Suppressor macrophage (primary cell): ENCODE data around the gene ALDH4A1.
"Not testable (repeated sequence)": the region's sequence is repeated elsewhere in the genome, so short reads cannot be mapped to it uniquely, and the experiment has no call there.

Source experiments
- DNase-seq, 4 experiments: peaks; one replicate each; pipeline ENCODE4 v3.0.0-alpha.2; 2020 to 2022

Gene ALDH4A1

DNA sequence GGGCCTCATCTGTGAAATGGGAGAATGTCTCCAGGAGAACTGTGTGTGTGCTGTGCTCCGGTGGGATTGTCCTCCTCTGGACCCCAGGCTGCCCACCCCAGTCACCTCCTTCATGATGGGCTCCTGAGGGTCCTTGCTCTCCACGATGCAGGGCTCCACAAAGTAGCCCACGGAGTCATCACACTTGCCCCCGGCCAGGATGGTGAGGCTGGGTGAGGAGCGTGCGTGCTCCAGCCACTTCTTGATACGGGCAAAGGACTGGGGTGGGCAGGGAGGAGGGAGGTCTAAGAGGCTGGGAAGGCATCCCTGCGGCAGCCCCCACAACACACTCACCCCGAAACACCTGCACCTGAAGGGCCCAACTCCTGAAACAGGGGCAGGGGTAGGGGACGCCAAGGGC, 26.1 kb downstream of the ALDH4A1 start:
- DNase-seq = no peak

DNA sequence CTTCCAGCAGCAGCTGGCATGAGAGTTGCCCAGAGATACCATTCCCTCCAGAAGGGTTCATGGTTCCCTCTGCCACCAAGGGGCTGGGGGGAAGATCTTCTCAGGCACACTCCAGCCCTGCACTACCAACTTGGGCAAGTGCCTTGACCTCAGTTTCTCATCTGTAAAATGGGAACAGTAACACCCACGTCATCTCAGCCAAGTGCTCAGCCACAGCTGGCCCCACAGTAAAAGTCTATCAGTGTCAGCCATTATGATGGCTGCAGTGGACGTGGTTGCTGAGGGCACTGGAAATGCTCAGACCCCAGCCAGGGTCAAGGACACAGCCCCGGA, 26.6 kb downstream of the ALDH4A1 start:
- DNase-seq = no peak

GRCh38 chr1:18875107-18875795, 27.1 kb downstream of the ALDH4A1 start:
- peak; percentile 69 to 85 (median 76) for DNase-seq

GRCh38 chr1:18874600-18874999, 27.8 kb downstream of the ALDH4A1 start:
- DNase-seq = no peak

DNA sequence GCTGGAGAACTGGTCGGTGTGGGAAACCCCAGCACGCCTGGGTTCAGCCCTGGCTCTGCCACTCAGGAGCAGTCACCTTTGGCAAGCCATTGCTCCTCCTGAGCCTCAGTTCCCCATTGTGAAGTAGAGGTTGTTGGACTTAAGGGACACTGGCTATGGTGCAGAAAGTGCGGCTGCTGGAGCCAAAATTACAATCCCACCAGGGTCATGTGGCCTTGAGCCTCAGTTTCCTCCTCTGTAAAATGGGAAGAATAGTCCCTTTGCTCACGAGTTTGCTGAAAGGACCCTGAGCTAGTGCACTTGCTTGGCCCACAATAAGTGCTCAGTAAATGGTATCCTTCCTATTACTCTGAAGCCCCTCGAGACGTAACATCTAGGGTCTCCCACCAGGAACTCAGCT, 28.3 kb downstream of the ALDH4A1 start:
- no peak for DNase-seq

DNA sequence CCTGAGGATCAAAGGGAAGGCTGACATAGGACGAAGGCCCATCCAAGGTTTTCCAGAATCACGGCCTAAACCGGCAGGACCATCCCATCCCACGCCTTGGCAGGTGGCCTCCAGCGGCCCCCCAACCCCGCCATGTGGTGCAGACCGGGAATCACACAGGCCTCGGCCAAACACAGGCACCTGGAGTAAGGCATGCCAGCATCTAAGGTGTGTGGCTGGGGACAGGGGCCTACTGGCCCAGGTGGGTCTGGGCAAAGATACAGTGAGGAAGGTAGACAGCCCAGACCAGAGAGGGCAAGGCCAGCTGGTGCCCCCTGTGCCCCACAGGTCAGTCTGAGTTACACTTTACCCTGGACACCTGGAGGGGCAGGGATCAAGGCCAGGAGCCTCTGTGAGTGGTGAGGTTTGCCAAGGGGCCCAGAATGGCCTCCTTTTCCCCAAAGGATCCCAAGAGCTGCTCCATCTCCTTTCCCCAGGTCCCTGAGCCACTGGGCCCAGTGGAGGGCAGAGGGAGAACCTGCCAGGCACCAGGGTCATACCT, 30.2 kb downstream of the ALDH4A1 start:
- no peak for DNase-seq

DNA sequence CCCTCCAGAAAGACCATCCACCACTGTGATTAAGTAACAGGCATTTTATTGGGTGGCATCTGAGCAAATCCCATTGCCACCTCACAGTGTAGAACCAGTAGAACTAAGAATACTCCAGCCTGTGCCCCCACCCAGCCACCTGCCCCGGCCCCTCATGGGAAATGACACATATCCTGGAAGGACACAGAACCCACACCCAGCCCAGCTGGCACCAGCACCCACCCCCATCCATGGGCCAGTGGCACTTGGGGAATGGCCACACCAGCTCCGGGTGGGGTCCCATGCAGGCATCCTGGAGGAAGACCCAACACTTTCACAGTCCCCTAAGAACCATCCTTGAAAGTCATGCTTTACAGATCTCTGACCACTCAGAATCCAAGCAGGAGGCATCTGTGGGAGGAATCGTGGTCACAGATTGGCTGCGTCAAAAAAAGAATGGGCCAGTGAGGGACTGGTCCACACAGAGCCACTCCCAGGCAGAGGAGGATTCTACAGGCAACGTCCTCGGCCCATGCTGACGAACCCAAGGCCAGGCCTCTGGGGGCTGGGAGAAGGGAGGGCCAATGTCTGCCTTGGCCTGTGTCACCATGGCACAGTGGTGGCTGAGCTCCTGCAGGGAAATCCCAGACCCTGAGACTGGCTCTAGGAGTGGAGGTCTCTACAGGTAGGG, 30.8 kb downstream of the ALDH4A1 start:
- no peak for DNase-seq

DNA sequence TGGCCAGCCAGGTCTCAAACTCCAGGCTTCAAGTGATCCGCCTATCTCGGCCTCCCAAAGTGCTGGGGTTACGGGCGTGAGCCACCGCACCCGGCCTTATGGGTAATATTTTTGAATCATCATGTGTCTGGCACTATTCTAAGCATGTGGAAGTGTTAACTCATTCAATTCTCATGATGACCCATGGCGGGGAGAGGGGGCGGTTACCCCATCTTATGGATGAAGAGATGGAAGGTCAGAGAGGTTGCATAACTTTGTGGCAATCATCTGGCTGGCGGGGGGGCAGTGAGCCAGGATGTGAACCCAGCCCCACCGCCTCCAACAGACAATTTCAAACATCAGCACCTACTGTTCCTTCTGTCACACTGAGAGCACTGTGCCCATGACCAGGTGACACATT, 31.4 kb downstream of the ALDH4A1 start:
- peak; percentile 41 to 69 (median 46) for DNase-seq

DNA sequence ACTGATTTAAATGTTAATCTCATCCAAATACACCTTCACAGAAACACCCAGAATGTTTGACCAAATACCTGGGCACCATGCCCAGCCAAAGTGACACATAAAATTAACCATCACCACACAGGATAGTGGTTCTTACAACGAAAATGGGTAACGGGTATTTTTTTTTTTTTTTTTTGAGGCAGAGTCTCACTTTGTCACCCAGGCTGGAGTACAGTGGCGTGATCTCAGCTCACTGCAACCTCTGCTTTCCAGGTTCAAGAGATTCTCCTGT, 31.8 kb downstream of the ALDH4A1 start:
- not testable (repeated sequence) for DNase-seq

DNA sequence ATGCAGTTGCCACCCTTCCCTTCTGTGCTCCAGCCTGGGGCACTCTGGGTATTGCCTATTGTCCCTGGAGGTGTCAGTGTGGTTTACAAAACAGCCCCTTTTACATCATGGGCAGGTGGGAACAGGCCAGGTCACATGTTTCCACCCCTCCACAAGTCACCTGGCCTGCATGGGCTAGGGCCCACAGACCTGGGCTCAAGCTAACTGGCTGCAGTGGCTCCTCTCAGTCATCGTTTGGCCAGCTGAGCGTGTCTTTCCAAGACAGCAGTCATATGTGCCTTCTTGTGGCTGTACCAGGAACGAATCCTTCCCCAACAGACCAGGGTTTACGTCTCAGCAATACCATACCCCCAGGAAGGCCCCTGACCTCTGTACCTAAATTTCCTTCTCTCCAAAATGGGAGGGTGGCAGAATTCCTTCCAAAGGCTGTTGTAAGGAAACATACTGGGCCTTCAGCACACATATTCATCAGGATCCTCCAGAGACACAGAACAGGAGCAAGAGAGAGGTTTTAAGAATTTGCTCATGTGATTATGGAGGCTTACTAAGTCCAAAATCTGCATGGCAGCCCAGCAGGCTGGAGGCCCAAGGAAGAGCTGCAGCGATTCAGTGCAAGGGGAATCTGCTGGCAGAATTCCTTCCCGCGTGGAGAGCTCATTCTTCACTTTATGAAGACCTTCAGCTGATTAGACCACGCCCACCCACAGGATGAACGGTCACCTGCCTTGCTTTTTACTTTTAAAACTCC, 32.3 kb downstream of the ALDH4A1 start:
- DNase-seq = no peak

- DNase-seq = no peak
Measured at GRCh38 chr1:18868801-18869424, 33.4 kb downstream of the ALDH4A1 start.

- DNase-seq = no peak
Measured at GRCh38 chr1:18868354-18868753, 34.0 kb downstream of the ALDH4A1 start.

GRCh38 chr1:18866846-18867245, 35.5 kb downstream of the ALDH4A1 start:
- DNase-seq = no peak

- DNase-seq = no peak
Measured at GRCh38 chr1:18866314-18866713, 36.0 kb downstream of the ALDH4A1 start.

- no peak for DNase-seq
Measured at GRCh38 chr1:18865176-18865575, 37.2 kb downstream of the ALDH4A1 start.

- DNase-seq = no peak
Measured at GRCh38 chr1:18861590-18861989, 40.8 kb downstream of the ALDH4A1 start.

DNA sequence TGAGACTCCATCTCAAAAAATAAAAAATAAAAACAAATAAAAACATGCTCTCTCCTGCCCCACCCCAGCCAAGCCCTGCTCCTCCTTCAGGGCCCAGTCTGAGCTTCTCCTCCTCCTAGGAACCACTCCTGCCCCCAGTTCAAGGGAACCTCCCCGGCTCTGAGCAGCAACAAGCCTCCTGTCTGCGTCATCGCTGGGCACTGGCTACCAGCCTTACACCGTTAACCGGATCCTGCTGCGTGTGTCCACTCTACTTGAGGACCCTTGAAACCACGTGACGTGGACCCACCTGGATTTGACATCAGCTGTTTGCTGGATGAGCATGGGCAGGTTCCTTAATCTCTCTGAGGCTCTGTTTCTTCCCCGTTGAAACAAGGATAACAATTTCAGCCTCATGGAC, 41.3 kb downstream of the ALDH4A1 start:
- DNase-seq = no peak

DNA sequence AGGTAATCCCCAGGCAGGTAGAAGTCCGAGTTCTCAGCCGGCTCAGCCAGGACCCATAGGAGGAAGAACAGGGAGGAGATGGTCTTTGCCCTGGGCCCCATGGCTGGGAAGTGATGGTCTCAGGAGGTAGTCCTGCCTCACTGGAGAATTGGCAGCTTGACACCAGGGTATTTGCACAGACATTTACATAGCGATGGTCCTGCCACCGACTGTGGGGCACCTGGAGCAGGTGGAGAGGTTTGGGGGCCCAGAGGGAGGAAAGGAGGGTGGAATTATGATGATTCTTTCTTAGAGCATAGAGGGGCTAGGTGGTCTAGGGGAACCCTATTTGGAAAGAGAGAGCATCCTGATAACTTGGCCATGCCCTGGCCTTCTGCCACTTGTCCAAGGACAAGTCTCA, 42.8 kb downstream of the ALDH4A1 start, which contains the start of gene TAS1R2:
Gene TAS1R2, minus strand, starts transcription at position 101 of the 400 bp plus-strand sequence. Its CDS starts 0 bp downstream, at position 101.
- DNase-seq = no peak

- DNase-seq = no peak
Measured at GRCh38 chr1:18858070-18858688, 44.2 kb downstream of the ALDH4A1 start.

- DNase-seq = no peak
Measured at GRCh38 chr1:18856435-18856834, 45.9 kb downstream of the ALDH4A1 start.

DNA sequence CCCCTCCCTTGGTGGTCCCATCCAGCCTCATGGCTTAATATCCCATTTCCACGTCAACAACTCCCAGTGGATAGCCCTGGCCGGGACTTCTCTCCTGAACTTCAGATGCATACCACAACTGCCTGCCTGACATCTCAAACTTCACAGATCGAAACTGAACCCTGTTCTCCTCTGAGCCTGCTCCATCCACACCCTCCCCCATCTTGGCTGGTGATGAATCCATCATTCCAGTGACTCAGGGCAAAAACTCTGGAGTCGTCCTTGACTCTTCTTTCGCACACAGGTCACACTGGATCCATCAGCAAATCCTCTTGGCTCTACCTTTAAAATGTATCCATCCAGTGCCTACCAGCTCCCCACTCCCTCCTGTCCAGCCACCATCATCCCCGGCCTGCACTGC, 46.8 kb downstream of the ALDH4A1 start:
- no peak for DNase-seq

DNA sequence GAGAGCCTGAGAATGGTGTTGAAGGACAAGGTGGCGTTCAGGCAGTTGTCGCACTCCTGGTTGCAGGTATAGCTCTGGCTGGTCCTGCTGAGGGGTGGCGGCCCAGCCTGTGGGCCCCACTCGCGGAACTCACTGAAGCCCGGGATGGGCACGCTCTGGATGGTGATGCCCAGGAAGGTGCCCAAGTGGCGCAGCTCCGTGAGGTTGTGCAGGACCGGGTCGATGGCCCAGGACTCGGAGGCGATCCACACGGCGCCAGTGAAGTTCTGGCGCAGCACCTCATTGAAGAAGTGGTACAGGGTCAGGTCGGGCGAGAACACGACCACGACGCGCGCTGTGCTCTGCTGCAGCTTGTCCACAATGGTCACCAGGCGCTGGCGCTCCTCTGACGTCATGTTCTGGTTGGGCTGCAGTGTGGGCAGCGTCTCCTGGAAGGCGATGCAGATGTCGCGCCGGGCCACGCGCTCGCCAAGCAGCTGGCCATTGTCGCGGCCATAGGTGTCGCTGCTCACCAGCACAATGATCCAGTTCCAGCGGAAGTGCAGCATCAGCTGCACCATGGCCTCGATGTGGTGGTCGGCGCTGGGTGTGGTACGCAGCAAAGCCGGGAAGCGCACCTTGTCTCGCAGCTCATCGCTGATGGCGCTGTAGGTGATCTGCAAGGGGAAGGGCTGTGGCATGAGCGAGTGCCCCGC, 47.9 kb downstream of the ALDH4A1 start:
- DNase-seq = no peak
